GM12891 (cell line): ENCODE results near the gene CRTC3.

ENCODE experiments used
- POLR2A ChIP-seq: IDR thresholded peaks from 2 replicates; pipeline ENCODE4 v1.6.1; 2011; ENCODE audit warnings: low read depth, low read length, control low read depth
- POLR2AphosphoS5 ChIP-seq: IDR thresholded peaks from 2 replicates; pipeline ENCODE4 v1.6.1; 2011; ENCODE audit warnings: low read depth, low read length, control low read depth
- SPI1 ChIP-seq: IDR thresholded peaks from 2 replicates; pipeline ENCODE4 v1.6.1; 2011; ENCODE audit warnings: low read depth, low read length, control low read depth
- TAF1 ChIP-seq: IDR thresholded peaks from 2 replicates; pipeline ENCODE4 v1.6.1; 2011; ENCODE audit warnings: low read depth, low read length, control low read depth

DNA sequence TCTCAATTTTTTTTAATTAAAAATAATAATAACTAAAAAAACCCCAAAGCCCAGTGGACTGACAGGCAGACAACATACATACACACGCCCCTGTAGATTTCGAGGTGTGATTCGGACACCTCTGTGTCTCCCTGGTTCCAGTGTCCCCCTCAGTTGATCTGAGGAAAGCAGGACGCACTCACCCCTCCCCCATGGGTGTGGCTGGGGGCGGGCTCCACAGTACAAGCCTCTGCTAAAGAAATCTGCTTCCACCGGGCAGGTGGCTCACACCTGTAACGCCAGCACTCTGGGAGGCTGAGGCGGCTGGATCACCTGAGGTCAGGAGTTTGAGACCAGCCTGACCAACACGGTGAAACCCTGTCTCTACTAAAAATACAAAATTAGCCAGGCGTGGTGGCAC is 153.6 kb downstream of the CRTC3 start:
- TF ChIP-seq POLR2A (no peak), TAF1 (no peak), SPI1 (no peak), POLR2AphosphoS5 (no peak)
